ENCODE results near the gene SLC43A2. TPM values are rescaled to one million over a fixed set of nuclear protein-coding genes. Genes with fewer than 3 reads are reported as not detected.
A peak's percentile ranks its signal among the peaks of the same experiment; 100 is the strongest.

Gene SLC43A2
- total and polyA plus RNA-seq, 2 of the 13 experiments (the other 11 are each of a cell fraction or from before 2014, with no cell fraction given), result 7.3 to 20.0 TPM

GRCh38 chr17:1606352-1606985 is 22.2 kb downstream of the SLC43A2 start (continued):
- TF ChIP-seq, protein P1, sequence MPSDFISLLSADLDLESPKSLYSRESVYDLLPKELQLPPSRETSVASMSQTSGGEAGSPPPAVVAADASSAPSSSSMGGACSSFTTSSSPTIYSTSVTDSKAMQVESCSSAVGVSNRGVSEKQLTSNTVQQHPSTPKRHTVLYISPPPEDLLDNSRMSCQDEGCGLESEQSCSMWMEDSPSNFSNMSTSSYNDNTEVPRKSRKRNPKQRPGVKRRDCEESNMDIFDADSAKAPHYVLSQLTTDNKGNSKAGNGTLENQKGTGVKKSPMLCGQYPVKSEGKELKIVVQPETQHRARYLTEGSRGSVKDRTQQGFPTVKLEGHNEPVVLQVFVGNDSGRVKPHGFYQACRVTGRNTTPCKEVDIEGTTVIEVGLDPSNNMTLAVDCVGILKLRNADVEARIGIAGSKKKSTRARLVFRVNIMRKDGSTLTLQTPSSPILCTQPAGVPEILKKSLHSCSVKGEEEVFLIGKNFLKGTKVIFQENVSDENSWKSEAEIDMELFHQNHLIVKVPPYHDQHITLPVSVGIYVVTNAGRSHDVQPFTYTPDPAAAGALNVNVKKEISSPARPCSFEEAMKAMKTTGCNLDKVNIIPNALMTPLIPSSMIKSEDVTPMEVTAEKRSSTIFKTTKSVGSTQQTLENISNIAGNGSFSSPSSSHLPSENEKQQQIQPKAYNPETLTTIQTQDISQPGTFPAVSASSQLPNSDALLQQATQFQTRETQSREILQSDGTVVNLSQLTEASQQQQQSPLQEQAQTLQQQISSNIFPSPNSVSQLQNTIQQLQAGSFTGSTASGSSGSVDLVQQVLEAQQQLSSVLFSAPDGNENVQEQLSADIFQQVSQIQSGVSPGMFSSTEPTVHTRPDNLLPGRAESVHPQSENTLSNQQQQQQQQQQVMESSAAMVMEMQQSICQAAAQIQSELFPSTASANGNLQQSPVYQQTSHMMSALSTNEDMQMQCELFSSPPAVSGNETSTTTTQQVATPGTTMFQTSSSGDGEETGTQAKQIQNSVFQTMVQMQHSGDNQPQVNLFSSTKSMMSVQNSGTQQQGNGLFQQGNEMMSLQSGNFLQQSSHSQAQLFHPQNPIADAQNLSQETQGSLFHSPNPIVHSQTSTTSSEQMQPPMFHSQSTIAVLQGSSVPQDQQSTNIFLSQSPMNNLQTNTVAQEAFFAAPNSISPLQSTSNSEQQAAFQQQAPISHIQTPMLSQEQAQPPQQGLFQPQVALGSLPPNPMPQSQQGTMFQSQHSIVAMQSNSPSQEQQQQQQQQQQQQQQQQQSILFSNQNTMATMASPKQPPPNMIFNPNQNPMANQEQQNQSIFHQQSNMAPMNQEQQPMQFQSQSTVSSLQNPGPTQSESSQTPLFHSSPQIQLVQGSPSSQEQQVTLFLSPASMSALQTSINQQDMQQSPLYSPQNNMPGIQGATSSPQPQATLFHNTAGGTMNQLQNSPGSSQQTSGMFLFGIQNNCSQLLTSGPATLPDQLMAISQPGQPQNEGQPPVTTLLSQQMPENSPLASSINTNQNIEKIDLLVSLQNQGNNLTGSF (CRISPR knock-in tag; IDR thresholded peaks at IDR 0.05), result no peak
- TF ChIP-seq, protein P2, sequence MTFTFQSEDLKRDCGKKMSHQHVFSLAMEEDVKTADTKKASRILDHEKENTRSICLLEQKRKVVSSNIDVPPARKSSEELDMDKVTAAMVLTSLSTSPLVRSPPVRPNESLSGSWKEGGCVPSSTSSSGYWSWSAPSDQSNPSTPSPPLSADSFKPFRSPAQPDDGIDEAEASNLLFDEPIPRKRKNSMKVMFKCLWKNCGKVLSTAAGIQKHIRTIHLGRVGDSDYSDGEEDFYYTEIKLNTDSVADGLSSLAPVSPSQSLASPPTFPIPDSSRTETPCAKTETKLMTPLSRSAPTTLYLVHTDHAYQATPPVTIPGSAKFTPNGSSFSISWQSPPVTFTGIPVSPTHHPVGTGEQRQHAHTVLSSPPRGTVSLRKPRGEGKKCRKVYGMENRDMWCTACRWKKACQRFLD (CRISPR knock-in tag; IDR thresholded peaks at IDR 0.05; ENCODE audit: borderline replicate concordance), result no peak
- TF ChIP-seq SAP130 (CRISPR knock-in tag; IDR thresholded peaks at IDR 0.05; ENCODE audit: low read depth) (peak; percentile 44; the same call in 1 of the 2 replicates), NRL (CRISPR knock-in tag; IDR thresholded peaks at IDR 0.05; ENCODE audit: borderline replicate concordance) (no peak; the same call in 1 of the 2 replicates), ZNF292 (CRISPR knock-in tag; IDR thresholded peaks at IDR 0.05; ENCODE audit: borderline replicate concordance, low read depth) (0 out of 2 replicates have a peak, but pooled peaks have one; percentile 42), ZNF282 (IDR thresholded peaks at IDR 0.05; ENCODE audit: partially characterized antibody) (no peak), ZNF792 (CRISPR knock-in tag; IDR thresholded peaks at IDR 0.05) (no peak), MYNN (CRISPR knock-in tag; IDR thresholded peaks at IDR 0.05; ENCODE audit: low read depth) (no peak), FUBP1 (CRISPR knock-in tag; IDR thresholded peaks at IDR 0.05; ENCODE audit: borderline replicate concordance) (no peak), ZFP1 (CRISPR knock-in tag; IDR thresholded peaks at IDR 0.05) (no peak), MTF1 (CRISPR knock-in tag; IDR thresholded peaks at IDR 0.05) (no peak), KAT7 (CRISPR knock-in tag; IDR thresholded peaks at IDR 0.05; ENCODE audit: borderline replicate concordance) (no peak), KLF6 (CRISPR knock-in tag; IDR thresholded peaks at IDR 0.05) (no peak), ZNF30 (CRISPR knock-in tag; IDR thresholded peaks at IDR 0.05) (no peak), ZNF883 (CRISPR knock-in tag; IDR thresholded peaks at IDR 0.05; ENCODE audit: not compliant biosample characterization) (peak; percentile 37), ZNF335 (CRISPR knock-in tag; IDR thresholded peaks at IDR 0.05) (no peak), NFATC3 (CRISPR knock-in tag; IDR thresholded peaks at IDR 0.05) (no peak), TFAP4 (IDR thresholded peaks at IDR 0.05; ENCODE audit: borderline replicate concordance, low read depth) (no peak; the same call in 1 of the 2 replicates)
- TF ChIP-seq, protein P3, sequence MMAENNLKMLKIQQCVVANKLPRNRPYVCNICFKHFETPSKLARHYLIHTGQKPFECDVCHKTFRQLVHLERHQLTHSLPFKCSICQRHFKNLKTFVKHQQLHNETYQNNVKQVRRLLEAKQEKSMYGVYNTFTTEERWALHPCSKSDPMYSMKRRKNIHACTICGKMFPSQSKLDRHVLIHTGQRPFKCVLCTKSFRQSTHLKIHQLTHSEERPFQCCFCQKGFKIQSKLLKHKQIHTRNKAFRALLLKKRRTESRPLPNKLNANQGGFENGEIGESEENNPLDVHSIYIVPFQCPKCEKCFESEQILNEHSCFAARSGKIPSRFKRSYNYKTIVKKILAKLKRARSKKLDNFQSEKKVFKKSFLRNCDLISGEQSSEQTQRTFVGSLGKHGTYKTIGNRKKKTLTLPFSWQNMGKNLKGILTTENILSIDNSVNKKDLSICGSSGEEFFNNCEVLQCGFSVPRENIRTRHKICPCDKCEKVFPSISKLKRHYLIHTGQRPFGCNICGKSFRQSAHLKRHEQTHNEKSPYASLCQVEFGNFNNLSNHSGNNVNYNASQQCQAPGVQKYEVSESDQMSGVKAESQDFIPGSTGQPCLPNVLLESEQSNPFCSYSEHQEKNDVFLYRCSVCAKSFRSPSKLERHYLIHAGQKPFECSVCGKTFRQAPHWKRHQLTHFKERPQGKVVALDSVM (CRISPR knock-in tag; IDR thresholded peaks at IDR 0.05), result 0 out of 2 replicates have a peak, but pooled peaks have one; percentile 16

Measured in HepG2 (cell line).